OCI-LY7 (cell line): ENCODE measurements around the gene CTSZ.

Source experiments
- CTCF ChIP-seq: fragments of 200-600 bp; sonication (generic); conservative IDR thresholded peaks from 2 replicates; pipeline ENCODE4 v1.5.1; 2014; ENCODE audit warnings: mild to moderate bottlenecking, antibody characterized with exemption, low read length, moderate library complexity, mixed read lengths
- EZH2phosphoT487 ChIP-seq: fragments of 200-600 bp; sonication (generic); IDR thresholded peaks from 2 replicates; pipeline ENCODE4 v1.6.1; 2018; ENCODE audit warnings: low read depth, borderline replicate concordance, mild to moderate bottlenecking, mixed run types, antibody characterized with exemption, low read length, moderate library complexity, mixed read lengths

GRCh38 chr20:59039233-59039632 lies 32.2 kb upstream of the CTSZ start:
- TF ChIP-seq CTCF, result no peak
- TF ChIP-seq EZH2phosphoT487, result no peak
